ENCODE measurements around the gene CDC42EP2.

The CDC42EP2 gene

DNA sequence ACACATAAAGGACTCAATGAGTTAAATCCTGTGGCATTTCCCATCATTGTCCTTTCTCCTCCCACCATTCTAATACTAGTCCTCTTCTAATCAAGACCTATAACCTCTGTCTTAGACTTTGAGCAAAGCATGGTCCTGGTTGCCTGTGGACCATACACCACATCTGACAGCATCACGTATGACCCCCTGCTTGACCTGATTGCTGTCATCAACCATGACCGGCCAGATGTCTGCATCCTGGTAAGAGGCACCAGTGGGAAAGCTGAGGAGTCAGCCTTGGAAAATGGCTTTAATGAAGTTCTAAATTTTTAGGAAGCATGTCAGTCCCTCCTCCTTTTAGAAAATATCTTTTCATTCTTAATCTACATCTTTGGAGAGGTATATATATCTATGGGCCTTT is 27.1 kb upstream of the CDC42EP2 start:
- Histone ChIP-seq H3K27ac (replicated peaks) (no peak overlapping the region), H3K4me3 (replicated peaks; ENCODE audit: insufficient read depth, low read length) (no peak overlapping the region), H3K27me3 (ENCODE audit: insufficient read depth, poor library complexity, severe bottlenecking) (no peaks in the 10 kb centered on the region)
- TF ChIP-seq GABPA (IDR thresholded peaks at IDR 0.05; ENCODE audit: low read depth) = no peak
- no peak for TF ChIP-seq SPI1 (IDR thresholded peaks at IDR 0.05; ENCODE audit: borderline replicate concordance, low read depth)
- TF ChIP-seq, protein P1, sequence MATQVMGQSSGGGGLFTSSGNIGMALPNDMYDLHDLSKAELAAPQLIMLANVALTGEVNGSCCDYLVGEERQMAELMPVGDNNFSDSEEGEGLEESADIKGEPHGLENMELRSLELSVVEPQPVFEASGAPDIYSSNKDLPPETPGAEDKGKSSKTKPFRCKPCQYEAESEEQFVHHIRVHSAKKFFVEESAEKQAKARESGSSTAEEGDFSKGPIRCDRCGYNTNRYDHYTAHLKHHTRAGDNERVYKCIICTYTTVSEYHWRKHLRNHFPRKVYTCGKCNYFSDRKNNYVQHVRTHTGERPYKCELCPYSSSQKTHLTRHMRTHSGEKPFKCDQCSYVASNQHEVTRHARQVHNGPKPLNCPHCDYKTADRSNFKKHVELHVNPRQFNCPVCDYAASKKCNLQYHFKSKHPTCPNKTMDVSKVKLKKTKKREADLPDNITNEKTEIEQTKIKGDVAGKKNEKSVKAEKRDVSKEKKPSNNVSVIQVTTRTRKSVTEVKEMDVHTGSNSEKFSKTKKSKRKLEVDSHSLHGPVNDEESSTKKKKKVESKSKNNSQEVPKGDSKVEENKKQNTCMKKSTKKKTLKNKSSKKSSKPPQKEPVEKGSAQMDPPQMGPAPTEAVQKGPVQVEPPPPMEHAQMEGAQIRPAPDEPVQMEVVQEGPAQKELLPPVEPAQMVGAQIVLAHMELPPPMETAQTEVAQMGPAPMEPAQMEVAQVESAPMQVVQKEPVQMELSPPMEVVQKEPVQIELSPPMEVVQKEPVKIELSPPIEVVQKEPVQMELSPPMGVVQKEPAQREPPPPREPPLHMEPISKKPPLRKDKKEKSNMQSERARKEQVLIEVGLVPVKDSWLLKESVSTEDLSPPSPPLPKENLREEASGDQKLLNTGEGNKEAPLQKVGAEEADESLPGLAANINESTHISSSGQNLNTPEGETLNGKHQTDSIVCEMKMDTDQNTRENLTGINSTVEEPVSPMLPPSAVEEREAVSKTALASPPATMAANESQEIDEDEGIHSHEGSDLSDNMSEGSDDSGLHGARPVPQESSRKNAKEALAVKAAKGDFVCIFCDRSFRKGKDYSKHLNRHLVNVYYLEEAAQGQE (IDR thresholded peaks at IDR 0.05; ENCODE audit: insufficient replicate concordance, low read depth) = no peak
- TF ChIP-seq POLR2AphosphoS5 (IDR thresholded peaks at IDR 0.05; ENCODE audit: low read depth) = no peak
- TF ChIP-seq, protein P2, sequence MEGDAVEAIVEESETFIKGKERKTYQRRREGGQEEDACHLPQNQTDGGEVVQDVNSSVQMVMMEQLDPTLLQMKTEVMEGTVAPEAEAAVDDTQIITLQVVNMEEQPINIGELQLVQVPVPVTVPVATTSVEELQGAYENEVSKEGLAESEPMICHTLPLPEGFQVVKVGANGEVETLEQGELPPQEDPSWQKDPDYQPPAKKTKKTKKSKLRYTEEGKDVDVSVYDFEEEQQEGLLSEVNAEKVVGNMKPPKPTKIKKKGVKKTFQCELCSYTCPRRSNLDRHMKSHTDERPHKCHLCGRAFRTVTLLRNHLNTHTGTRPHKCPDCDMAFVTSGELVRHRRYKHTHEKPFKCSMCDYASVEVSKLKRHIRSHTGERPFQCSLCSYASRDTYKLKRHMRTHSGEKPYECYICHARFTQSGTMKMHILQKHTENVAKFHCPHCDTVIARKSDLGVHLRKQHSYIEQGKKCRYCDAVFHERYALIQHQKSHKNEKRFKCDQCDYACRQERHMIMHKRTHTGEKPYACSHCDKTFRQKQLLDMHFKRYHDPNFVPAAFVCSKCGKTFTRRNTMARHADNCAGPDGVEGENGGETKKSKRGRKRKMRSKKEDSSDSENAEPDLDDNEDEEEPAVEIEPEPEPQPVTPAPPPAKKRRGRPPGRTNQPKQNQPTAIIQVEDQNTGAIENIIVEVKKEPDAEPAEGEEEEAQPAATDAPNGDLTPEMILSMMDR (IDR thresholded peaks at IDR 0.05; ENCODE audit: insufficient read depth, low read length) = no peak
- no peak for DNase-seq (ENCODE audit: low read depth in 1 of 2, low spot score in 1 of 2)

DNA sequence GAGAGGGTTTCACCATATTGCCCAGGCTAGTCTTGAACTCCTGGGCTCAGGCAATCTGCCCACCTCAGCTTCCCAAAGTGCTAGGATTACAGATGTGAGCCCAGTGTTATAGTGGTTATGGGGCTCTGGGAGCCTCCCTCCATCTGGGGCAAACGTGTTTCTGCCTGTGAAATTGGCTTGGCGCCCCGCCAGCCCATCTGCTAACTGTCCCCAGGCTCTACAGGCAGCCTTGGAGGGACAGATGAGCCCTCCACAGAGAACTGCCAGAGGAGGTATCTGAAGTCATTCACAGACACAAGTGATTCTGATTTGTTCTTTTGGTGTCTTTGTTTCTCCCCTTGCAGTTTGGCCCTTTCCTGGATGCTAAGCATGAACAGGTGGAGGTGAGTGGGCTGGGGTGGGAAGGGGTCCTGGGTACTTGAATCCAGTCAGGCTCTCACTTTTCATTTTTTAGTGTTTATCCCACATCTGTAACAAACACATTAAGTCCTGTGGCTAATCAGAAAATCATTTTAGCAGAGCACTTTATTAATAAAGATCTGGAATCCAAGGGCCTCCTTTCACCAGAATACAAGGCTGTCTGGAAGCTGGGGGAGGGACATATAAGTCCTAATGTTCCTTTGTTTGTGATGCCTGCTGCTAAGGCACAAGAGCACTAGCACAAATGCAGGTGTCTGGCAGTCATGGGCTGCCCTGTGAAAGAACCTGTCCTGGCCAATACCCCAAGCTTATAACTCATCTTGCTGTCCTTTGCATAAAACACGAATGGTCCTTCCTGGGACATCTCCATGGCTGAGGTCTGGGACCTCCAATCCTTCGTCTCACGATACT is 25.7 kb upstream of the CDC42EP2 start:
- Histone ChIP-seq H3K4me3 (replicated peaks; ENCODE audit: insufficient read depth, low read length) (no peak overlapping the region), H3K27ac (replicated peaks) (no peak overlapping the region), H3K27me3 (ENCODE audit: insufficient read depth, poor library complexity, severe bottlenecking) (no peaks in the 10 kb centered on the region)
- DNase-seq (ENCODE audit: low read depth in 1 of 2, low spot score in 1 of 2) = peak in 1 of 2 experiments; percentile 37
- no peak for TF ChIP-seq GABPA (IDR thresholded peaks at IDR 0.05; ENCODE audit: low read depth)
- TF ChIP-seq, protein P2 (IDR thresholded peaks at IDR 0.05; ENCODE audit: insufficient read depth, low read length) = no peak
- TF ChIP-seq POLR2AphosphoS5 (IDR thresholded peaks at IDR 0.05; ENCODE audit: low read depth) = no peak
- TF ChIP-seq, protein P1 (IDR thresholded peaks at IDR 0.05; ENCODE audit: insufficient replicate concordance, low read depth) = no peak
- no peak for TF ChIP-seq SPI1 (IDR thresholded peaks at IDR 0.05; ENCODE audit: borderline replicate concordance, low read depth)

DNA sequence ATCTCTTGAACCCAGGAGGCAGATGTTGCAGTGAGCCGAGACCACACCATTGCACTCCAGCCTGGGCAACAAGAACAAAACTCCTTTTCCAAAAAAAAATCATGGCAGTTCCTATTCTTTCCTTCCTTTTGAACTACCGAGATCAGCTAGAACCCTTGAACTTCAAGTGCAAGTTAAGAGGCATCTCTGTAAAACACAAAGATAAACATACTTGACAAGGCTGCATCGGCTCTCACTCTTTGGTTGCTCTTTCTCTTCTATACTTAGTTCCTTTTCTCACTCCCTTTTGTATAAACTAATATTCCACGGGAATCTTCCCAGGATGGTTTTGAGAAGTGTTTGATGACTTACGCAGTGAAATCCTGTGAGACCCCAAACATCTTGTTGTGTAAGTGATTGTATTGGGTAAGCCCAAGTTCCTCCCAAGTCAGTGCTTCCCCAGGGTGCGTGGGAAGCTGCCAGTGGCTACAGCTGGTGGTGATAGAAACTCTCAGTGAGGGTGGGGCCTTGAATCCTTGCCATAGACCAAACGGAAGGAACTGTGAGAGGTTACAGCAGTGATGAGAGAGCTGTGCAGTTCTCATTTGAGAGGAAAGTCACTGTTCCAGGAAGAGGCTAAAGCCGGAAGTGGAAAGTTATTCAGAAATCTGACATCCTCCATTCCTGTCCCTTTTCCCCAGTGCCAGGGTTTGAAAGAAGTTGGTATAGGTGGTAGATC is 24.1 kb upstream of the CDC42EP2 start:
- Histone ChIP-seq H3K27ac (replicated peaks) (peak overlapping the region; percentile 50), H3K4me3 (replicated peaks; ENCODE audit: insufficient read depth, low read length) (no peak overlapping the region)
- peak; percentile 96 to 98 for DNase-seq (ENCODE audit: low read depth in 1 of 2, low spot score in 1 of 2)

More for the DNA sequence above, 24.1 kb upstream of the CDC42EP2 start:
- peak; percentile 83 for TF ChIP-seq SPI1 (IDR thresholded peaks at IDR 0.05; ENCODE audit: borderline replicate concordance, low read depth)
- TF ChIP-seq, protein P1 (IDR thresholded peaks at IDR 0.05; ENCODE audit: insufficient replicate concordance, low read depth) = no peak
- peak; percentile 39; the same call in 1 of the 2 replicates for TF ChIP-seq GABPA (IDR thresholded peaks at IDR 0.05; ENCODE audit: low read depth)
- TF ChIP-seq POLR2AphosphoS5 (IDR thresholded peaks at IDR 0.05; ENCODE audit: low read depth) = peak; percentile 92
- TF ChIP-seq, protein P2 (IDR thresholded peaks at IDR 0.05; ENCODE audit: insufficient read depth, low read length) = no peak
- no peaks in the 10 kb centered on the region for H3K27me3 ChIP-seq (ENCODE audit: insufficient read depth, poor library complexity, severe bottlenecking)

Data from HL-60 (cell line).